IMR-90 (cell line): ENCODE data around the gene PRMT7. TPM values are rescaled to one million over a fixed set of nuclear protein-coding genes. Genes with fewer than 3 reads are reported as not detected.

Experiments used
- ATAC-seq: fragments of 200-7000 bp; cut with Tn5 transposase; 2 replicates; pipeline ENCODE4 v1.9.1; 2020; ENCODE audit warnings: low read depth, mild to moderate bottlenecking, moderate library complexity
- BruUV-seq: library from RNA; stranded (reverse); fragments of 400-500 nt; replicated peaks from 2 replicates; lab custom pipeline; 2021; lab: Mats Ljungman, UMichigan
- CTCF ChIA-PET: fragments of 300-600 bp; formaldehyde crosslinking; extraction: SDS; loops from one replicate; lab custom pipeline; 2021; ENCODE audit warnings: antibody characterized with exemption; lab: Yijun Ruan, JAX
- POLR2A ChIA-PET: fragments of 300-600 bp; sonication (Branson Sonifier 250); formaldehyde crosslinking; loops from one replicate; lab custom pipeline; 2022; ENCODE audit warnings: antibody characterized with exemption; ENCODE audit not compliant: unreplicated experiment; lab: Charles Lee
- DNase-seq: peaks from one replicate; pipeline ENCODE4 v3.0.0; 2013
- H2AFZ ChIP-seq: replicated peaks from 2 replicates; pipeline ENCODE3; 2013; ENCODE audit warnings: low read length, mild to moderate bottlenecking; ENCODE audit not compliant: poor library complexity
- H2AK5ac ChIP-seq: 2 replicates; pipeline ENCODE4 v1.6.1; 2013; ENCODE audit warnings: low read depth, low read length, inconsistent platforms
- H2AK9ac ChIP-seq: replicated peaks from 2 replicates; pipeline ENCODE3; 2013; ENCODE audit warnings: mild to moderate bottlenecking, low read depth, low read length, moderate library complexity; ENCODE audit not compliant: poor library complexity
- H2BK120ac ChIP-seq: 2 replicates; pipeline ENCODE4 v1.6.1; 2013; ENCODE audit warnings: low read depth, low read length, inconsistent platforms
- H2BK15ac ChIP-seq: 3 replicates; pipeline ENCODE4 v1.6.1; 2013; ENCODE audit warnings: low read depth, low read length, inconsistent platforms
- H2BK20ac ChIP-seq: 2 replicates; pipeline ENCODE4 v1.6.1; 2013; ENCODE audit warnings: low read depth, mild to moderate bottlenecking, inconsistent platforms, low read length, moderate library complexity
- H2BK5ac ChIP-seq: 2 replicates; pipeline ENCODE4 v1.6.1; 2013; ENCODE audit warnings: mild to moderate bottlenecking, low read depth, low read length, inconsistent platforms; ENCODE audit not compliant: poor library complexity, severe bottlenecking
- H3K14ac ChIP-seq: replicated peaks from 2 replicates; pipeline ENCODE4 v1.6.1; 2013; ENCODE audit warnings: low read depth, low read length, inconsistent platforms
- H3K18ac ChIP-seq: 2 replicates; pipeline ENCODE4 v1.6.1; 2013; ENCODE audit warnings: low read depth, low read length, control low read depth
- H3K23ac ChIP-seq: 2 replicates; pipeline ENCODE4 v1.6.1; 2013; ENCODE audit warnings: low read depth, low read length, inconsistent platforms
- H3K27ac ChIP-seq: 2 replicates; pipeline ENCODE4 v1.5.1; 2013; ENCODE audit warnings: mild to moderate bottlenecking, control low read depth, low read length; ENCODE audit not compliant: insufficient read depth
- H3K27me3 ChIP-seq: 2 replicates; pipeline ENCODE4 v1.6.1; 2013; ENCODE audit warnings: low read length; ENCODE audit not compliant: control insufficient read depth, insufficient read depth
- H3K36me3 ChIP-seq: 2 replicates; pipeline ENCODE4 v1.6.1; 2013; ENCODE audit warnings: low read length, mixed read lengths; ENCODE audit not compliant: control insufficient read depth, insufficient read depth
- H3K4ac ChIP-seq: 2 replicates; pipeline ENCODE4 v1.6.1; 2013; ENCODE audit warnings: low read depth, low read length, inconsistent platforms
- H3K4me1 ChIP-seq: 2 replicates; pipeline ENCODE4 v1.6.1; 2013; ENCODE audit warnings: low read length, mixed read lengths; ENCODE audit not compliant: control insufficient read depth, insufficient read depth
- H3K4me2 ChIP-seq: 2 replicates; pipeline ENCODE4 v1.6.1; 2013; ENCODE audit warnings: low read depth, mild to moderate bottlenecking, control low read depth, low read length, moderate library complexity
- H3K4me3 ChIP-seq: 2 replicates; pipeline ENCODE4 v1.5.1; 2013; ENCODE audit warnings: low read depth, mild to moderate bottlenecking, control low read depth, low read length, moderate library complexity; ENCODE audit not compliant: insufficient read depth
- H3K56ac ChIP-seq: 2 replicates; pipeline ENCODE4 v1.6.1; 2013; ENCODE audit warnings: low read length, inconsistent platforms; ENCODE audit not compliant: insufficient read depth; ENCODE audit errors: extremely low read depth
- H3K79me1 ChIP-seq, 2 experiments: 2 replicates each; pipeline ENCODE4 v1.6.1; 2013; ENCODE audit warnings: low read length in 2 of 2, inconsistent platforms in 1 of 2, low read depth in 1 of 2
- H3K9ac ChIP-seq: 2 replicates; pipeline ENCODE4 v1.6.1; 2013; ENCODE audit warnings: low read depth, low read length, control low read depth
- H3K9me1 ChIP-seq: 2 replicates; pipeline ENCODE4 v1.6.1; 2013; ENCODE audit warnings: low read length, inconsistent platforms; ENCODE audit not compliant: insufficient read depth
- H3K9me3 ChIP-seq: 2 replicates; pipeline ENCODE4 v1.6.1; 2013; ENCODE audit warnings: low read length; ENCODE audit not compliant: control insufficient read depth, insufficient read depth
- H4K20me1 ChIP-seq: 2 replicates; pipeline ENCODE4 v1.6.1; 2013; ENCODE audit warnings: low read length, inconsistent platforms; ENCODE audit not compliant: insufficient read depth
- H4K5ac ChIP-seq: 2 replicates; pipeline ENCODE4 v1.6.1; 2013; ENCODE audit warnings: mild to moderate bottlenecking, low read depth, low read length, control low read depth
- H4K8ac ChIP-seq, 2 experiments: 2 replicates each; pipeline ENCODE4 v1.6.1; 2013; ENCODE audit warnings: low read depth in 2 of 2, low read length in 2 of 2, control low read depth in 1 of 2, inconsistent platforms in 1 of 2
- H4K91ac ChIP-seq: 2 replicates; pipeline ENCODE4 v1.6.1; 2013; ENCODE audit warnings: low read depth, low read length, inconsistent platforms; ENCODE audit not compliant: insufficient read depth
- BHLHE40 ChIP-seq: fragments of 150-350 bp; IDR thresholded peaks from 2 replicates; pipeline ENCODE4 v1.6.1; 2016; ENCODE audit warnings: mild to moderate bottlenecking, low read depth, low read length
- CEBPB ChIP-seq: IDR thresholded peaks from 2 replicates; pipeline ENCODE4 v1.6.1; 2012; ENCODE audit warnings: low read depth, low read length, improper control_type of control experiment
- CHD1 ChIP-seq: IDR thresholded peaks from 2 replicates; pipeline ENCODE4 v1.6.1; 2012; ENCODE audit warnings: low read depth, low read length, improper control_type of control experiment
- FOS ChIP-seq: fragments of 150-350 bp; IDR thresholded peaks from 2 replicates; pipeline ENCODE4 v1.6.1; 2016; ENCODE audit warnings: low read depth, low read length
- MAFK ChIP-seq: IDR thresholded peaks from 2 replicates; pipeline ENCODE4 v1.6.1; 2012; ENCODE audit warnings: low read depth, low read length, improper control_type of control experiment
- MAZ ChIP-seq: IDR thresholded peaks from 2 replicates; pipeline ENCODE4 v1.6.1; 2012; ENCODE audit warnings: low read depth, mild to moderate bottlenecking, low read length, improper control_type of control experiment, moderate library complexity, borderline replicate concordance
- MXI1 ChIP-seq: IDR thresholded peaks from 2 replicates; pipeline ENCODE4 v1.6.1; 2012; ENCODE audit warnings: low read depth, mild to moderate bottlenecking, low read length, moderate library complexity, borderline replicate concordance
- POLR2A ChIP-seq: IDR thresholded peaks from 2 replicates; pipeline ENCODE4 v1.6.1; 2012; ENCODE audit warnings: mild to moderate bottlenecking, low read depth, low read length
- RAD21 ChIP-seq: IDR thresholded peaks from 2 replicates; pipeline ENCODE4 v1.6.1; 2012; ENCODE audit warnings: low read length, improper control_type of control experiment
- RCOR1 ChIP-seq: IDR thresholded peaks from 2 replicates; pipeline ENCODE4 v1.6.1; 2012; ENCODE audit warnings: mild to moderate bottlenecking, low read length, improper control_type of control experiment; ENCODE audit not compliant: insufficient replicate concordance
- RFX5 ChIP-seq: IDR thresholded peaks from 2 replicates; pipeline ENCODE4 v1.8.0; 2012; ENCODE audit warnings: low read depth, mild to moderate bottlenecking, low read length, moderate library complexity
- SMC3 ChIP-seq: fragments of 150-350 bp; IDR thresholded peaks from 2 replicates; pipeline ENCODE4 v1.6.1; 2016; ENCODE audit warnings: low read depth, mild to moderate bottlenecking, antibody characterized with exemption, low read length, moderate library complexity
- WGBS, 2 experiments: methylation state at CpG; one replicate each; pipeline versions ENCODE4 v1.1.5 to v1.1.7; 2013; ENCODE audit warnings: missing lambda C conversion rate in 2 of 2; ENCODE audit not compliant: insufficient read length in 1 of 2; ENCODE audit errors: extremely low coverage in 2 of 2; 5-methylcytosine and 5-hydroxymethylcytosine counted together
- dilution Hi-C: fragments of 300-500 bp; cut with HindIII; formaldehyde crosslinking; loops from one replicate; pipeline ENCODE4 v1.14.3; 2018; ENCODE audit warnings: low sequenced_read_pairs; ENCODE audit not compliant: unreplicated experiment
- in situ Hi-C: fragments of 300-500 bp; cut with MboI; formaldehyde crosslinking; loops from 3 replicates; pipeline ENCODE4 v1.14.3; 2019; ENCODE audit warnings: low sequenced_read_pairs, inconsistent platforms, mixed read lengths
- intact Hi-C: fragments of 100-400 bp; cut with micrococcal nuclease; formaldehyde crosslinking; loops from 2 replicates; pipeline ENCODE4 v1.10.0; 2022
- polyA plus RNA-seq, 3 experiments: library from polyadenylated mRNA; depleted of rRNA; stranded (reverse); fragments of >200 nt; gene quantifications; 2 replicates each; pipeline ENCODE4 v1.2.3, GENCODE V29; 2012; ENCODE audit warnings: low replicate concordance in 1 of 3
- total RNA-seq: library from RNA; depleted of rRNA; stranded (reverse); fragments of >200 nt; gene quantifications from 2 replicates; pipeline ENCODE4 v1.2.3, GENCODE V29; 2012
- TF ChIP-seq, protein P1 (sequence below): conservative IDR thresholded peaks from 2 replicates; pipeline ENCODE4 v1.5.1; 2012; ENCODE audit warnings: mild to moderate bottlenecking, low read depth, low read length, improper control_type of control experiment
- TF ChIP-seq, protein P2 (sequence below): fragments of 150-350 bp; IDR thresholded peaks from 2 replicates; pipeline ENCODE4 v1.6.1; 2016; ENCODE audit warnings: low read depth, mild to moderate bottlenecking, low read length, moderate library complexity, borderline replicate concordance
- TF ChIP-seq, protein P3 (sequence below): fragments of 150-350 bp; IDR thresholded peaks from 2 replicates; pipeline ENCODE4 v1.6.1; 2017; ENCODE audit warnings: mild to moderate bottlenecking, antibody characterized with exemption, low read length, low read depth

Gene PRMT7
- total and polyA plus RNA-seq, 2 of the 4 experiments (the other 2 are of a cell fraction): 63.1 to 68.6 TPM

DNA sequence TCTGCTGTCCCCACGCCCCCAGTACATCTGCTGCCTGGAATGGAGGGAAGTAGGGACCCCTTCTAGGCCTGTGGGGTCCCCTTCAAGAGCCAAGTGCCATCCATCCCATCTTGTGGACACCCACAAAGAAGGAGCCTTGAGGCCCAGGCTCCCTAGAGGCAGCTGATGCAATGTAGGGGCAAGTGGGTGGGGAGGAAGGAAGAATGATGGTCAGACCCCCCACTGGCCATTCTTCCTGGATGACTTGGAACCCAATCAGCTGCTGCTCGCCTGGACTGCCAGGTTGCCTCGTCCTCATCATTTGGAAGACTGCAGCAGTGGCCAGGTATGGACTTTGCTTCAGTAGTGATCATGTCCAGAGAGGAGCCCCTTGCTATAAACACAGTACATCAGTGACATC lies 88.6 kb downstream of the PRMT7 start:
- ChIA-PET POLR2A (no interaction called here), CTCF (no interaction called here)
- TF ChIP-seq POLR2A: no peak
- TF ChIP-seq, protein P1, sequence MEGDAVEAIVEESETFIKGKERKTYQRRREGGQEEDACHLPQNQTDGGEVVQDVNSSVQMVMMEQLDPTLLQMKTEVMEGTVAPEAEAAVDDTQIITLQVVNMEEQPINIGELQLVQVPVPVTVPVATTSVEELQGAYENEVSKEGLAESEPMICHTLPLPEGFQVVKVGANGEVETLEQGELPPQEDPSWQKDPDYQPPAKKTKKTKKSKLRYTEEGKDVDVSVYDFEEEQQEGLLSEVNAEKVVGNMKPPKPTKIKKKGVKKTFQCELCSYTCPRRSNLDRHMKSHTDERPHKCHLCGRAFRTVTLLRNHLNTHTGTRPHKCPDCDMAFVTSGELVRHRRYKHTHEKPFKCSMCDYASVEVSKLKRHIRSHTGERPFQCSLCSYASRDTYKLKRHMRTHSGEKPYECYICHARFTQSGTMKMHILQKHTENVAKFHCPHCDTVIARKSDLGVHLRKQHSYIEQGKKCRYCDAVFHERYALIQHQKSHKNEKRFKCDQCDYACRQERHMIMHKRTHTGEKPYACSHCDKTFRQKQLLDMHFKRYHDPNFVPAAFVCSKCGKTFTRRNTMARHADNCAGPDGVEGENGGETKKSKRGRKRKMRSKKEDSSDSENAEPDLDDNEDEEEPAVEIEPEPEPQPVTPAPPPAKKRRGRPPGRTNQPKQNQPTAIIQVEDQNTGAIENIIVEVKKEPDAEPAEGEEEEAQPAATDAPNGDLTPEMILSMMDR: no peak
- TF ChIP-seq FOS: no peak
- no peak for TF ChIP-seq BHLHE40
- TF ChIP-seq, protein P2, sequence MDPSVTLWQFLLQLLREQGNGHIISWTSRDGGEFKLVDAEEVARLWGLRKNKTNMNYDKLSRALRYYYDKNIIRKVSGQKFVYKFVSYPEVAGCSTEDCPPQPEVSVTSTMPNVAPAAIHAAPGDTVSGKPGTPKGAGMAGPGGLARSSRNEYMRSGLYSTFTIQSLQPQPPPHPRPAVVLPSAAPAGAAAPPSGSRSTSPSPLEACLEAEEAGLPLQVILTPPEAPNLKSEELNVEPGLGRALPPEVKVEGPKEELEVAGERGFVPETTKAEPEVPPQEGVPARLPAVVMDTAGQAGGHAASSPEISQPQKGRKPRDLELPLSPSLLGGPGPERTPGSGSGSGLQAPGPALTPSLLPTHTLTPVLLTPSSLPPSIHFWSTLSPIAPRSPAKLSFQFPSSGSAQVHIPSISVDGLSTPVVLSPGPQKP: no peak
- no peak for TF ChIP-seq MXI1
- TF ChIP-seq RAD21: no peak
- TF ChIP-seq MAFK: no peak
- no peak for TF ChIP-seq CEBPB
- TF ChIP-seq RCOR1: no peak
- no peak for TF ChIP-seq SMC3
- TF ChIP-seq CHD1: no peak
- no peak for TF ChIP-seq MAZ
- no peak for TF ChIP-seq RFX5
- TF ChIP-seq, protein P3, sequence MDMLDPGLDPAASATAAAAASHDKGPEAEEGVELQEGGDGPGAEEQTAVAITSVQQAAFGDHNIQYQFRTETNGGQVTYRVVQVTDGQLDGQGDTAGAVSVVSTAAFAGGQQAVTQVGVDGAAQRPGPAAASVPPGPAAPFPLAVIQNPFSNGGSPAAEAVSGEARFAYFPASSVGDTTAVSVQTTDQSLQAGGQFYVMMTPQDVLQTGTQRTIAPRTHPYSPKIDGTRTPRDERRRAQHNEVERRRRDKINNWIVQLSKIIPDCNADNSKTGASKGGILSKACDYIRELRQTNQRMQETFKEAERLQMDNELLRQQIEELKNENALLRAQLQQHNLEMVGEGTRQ: no peak
- Histone ChIP-seq H3K4ac (no peak overlapping the region), H4K20me1 (peaks cover 4% of the 10 kb centered on the region; the same call in 1 of the 2 replicates), H4K91ac (no peak overlapping the region), H3K9me1 (peaks cover 13% of the 10 kb centered on the region), H3K14ac (no peak overlapping the region), H3K23ac (no peak overlapping the region), H2BK120ac (no peak overlapping the region), H2BK5ac (no peak overlapping the region), H3K36me3 (no peaks in the 10 kb centered on the region), H3K56ac (no peak overlapping the region), H2BK15ac (no peak overlapping the region), H3K4me2 (no peak overlapping the region), H3K4me1 (peaks cover 7% of the 10 kb centered on the region; the same call in 1 of the 2 replicates), H3K27me3 (peaks cover 15% of the 10 kb centered on the region; the same call in 1 of the 2 replicates), H3K9me3 (no peaks in the 10 kb centered on the region), H3K27ac (no peak overlapping the region), H2BK20ac (no peak overlapping the region), H3K79me1 (no peaks in the 10 kb centered on the region), H3K4me3 (no peak overlapping the region), H3K18ac (no peak overlapping the region), H2AK5ac (no peak overlapping the region), H4K5ac (no peak overlapping the region), H2AFZ (no peak overlapping the region), H3K9ac (no peak overlapping the region), H4K8ac (no peak overlapping the region), H2AK9ac (no peak overlapping the region)
- intact Hi-C loops (no loop called here), dilution Hi-C loops (no loop called here), in situ Hi-C loops (loop anchor here (5.0 kb wide), 1 partner anchor 113 kb away; no protein-coding TSS in a partner anchor)
- no CpG with 5 or more reads among the region's 3 CpGs for WGBS, 2 experiments
- ATAC-seq (no peak), DNase-seq (peak; percentile 2)
- BruUV-seq: no TSS peak
